Stimulated activated naive CD8-positive, alpha-beta T cell treated with anti-CD3 and anti-CD28 coated beads, Interleukin-15, amount 100 ng/mL, for 72 hours (primary cell): ENCODE data around the gene PRRT2.

ENCODE experiments used
- ATAC-seq: fragments of 150-1000 bp; cut with Tn5 transposase; 2 replicates; pipeline ENCODE4 v1.10.0; 2021; ENCODE audit warnings: mild to moderate bottlenecking, moderate library complexity
- DNase-seq, 2 donors: peaks; one replicate each; pipeline ENCODE4 v3.0.0; 2021 to 2022
- H3K27ac Mint-ChIP-seq, 2 donors: one replicate each; pipeline ENCODE4 v1.8.0; 2022; ENCODE audit warnings: mild to moderate bottlenecking in 2 of 2, mixed read lengths in 2 of 2, moderate library complexity in 2 of 2
- H3K27me3 Mint-ChIP-seq: one replicate; pipeline ENCODE4 v1.8.0; 2022; ENCODE audit warnings: mixed read lengths
- H3K4me1 Mint-ChIP-seq: one replicate; pipeline ENCODE4 v1.8.0; 2022; ENCODE audit warnings: mild to moderate bottlenecking, mixed read lengths
- H3K4me3 Mint-ChIP-seq, 2 donors: one replicate each; pipeline ENCODE4 v1.8.0; 2022; ENCODE audit warnings: mild to moderate bottlenecking in 2 of 2, mixed read lengths in 2 of 2, moderate library complexity in 1 of 2
- H3K9me3 Mint-ChIP-seq, 2 donors: one replicate each; pipeline ENCODE4 v1.8.0; 2022; ENCODE audit warnings: mixed read lengths in 2 of 2

Gene PRRT2

DNA sequence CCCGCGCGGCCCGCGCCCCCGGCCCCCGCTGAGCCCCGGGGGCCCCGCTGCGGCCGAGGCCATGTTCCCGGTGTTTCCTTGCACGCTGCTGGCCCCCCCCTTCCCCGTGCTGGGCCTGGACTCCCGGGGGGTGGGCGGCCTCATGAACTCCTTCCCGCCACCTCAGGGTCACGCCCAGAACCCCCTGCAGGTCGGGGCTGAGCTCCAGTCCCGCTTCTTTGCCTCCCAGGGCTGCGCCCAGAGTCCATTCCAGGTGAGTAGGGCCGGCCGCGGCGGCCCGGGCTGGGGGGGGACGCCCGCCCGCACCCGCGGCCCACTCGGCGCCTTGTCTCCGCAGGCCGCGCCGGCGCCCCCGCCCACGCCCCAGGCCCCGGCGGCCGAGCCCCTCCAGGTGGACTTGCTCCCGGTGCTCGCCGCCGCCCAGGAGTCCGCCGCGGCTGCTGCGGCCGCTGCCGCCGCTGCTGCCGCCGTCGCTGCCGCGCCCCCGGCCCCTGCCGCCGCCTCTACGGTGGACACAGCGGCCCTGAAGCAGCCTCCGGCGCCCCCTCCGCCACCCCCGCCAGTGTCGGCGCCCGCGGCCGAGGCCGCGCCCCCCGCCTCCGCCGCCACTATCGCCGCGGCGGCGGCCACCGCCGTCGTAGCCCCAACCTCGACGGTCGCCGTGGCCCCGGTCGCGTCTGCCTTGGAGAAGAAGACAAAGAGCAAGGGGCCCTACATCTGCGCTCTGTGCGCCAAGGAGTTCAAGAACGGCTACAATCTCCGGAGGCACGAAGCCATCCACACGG, 5.2 kb upstream of the PRRT2 start:
- ATAC-seq (no peak), DNase-seq (peak; percentile 72 to 77)
- peak overlapping the region; percentile 75 to 96 for H3K27ac Mint-ChIP-seq
- peak overlapping the region; percentile 88 to 89 for H3K4me3 Mint-ChIP-seq
- peaks cover under 1% of the 10 kb centered on the region for H3K27me3 Mint-ChIP-seq
- H3K4me1 Mint-ChIP-seq, result peaks cover 69% of the 10 kb centered on the region
- H3K9me3 Mint-ChIP-seq, result no peaks in the 10 kb centered on the region

DNA sequence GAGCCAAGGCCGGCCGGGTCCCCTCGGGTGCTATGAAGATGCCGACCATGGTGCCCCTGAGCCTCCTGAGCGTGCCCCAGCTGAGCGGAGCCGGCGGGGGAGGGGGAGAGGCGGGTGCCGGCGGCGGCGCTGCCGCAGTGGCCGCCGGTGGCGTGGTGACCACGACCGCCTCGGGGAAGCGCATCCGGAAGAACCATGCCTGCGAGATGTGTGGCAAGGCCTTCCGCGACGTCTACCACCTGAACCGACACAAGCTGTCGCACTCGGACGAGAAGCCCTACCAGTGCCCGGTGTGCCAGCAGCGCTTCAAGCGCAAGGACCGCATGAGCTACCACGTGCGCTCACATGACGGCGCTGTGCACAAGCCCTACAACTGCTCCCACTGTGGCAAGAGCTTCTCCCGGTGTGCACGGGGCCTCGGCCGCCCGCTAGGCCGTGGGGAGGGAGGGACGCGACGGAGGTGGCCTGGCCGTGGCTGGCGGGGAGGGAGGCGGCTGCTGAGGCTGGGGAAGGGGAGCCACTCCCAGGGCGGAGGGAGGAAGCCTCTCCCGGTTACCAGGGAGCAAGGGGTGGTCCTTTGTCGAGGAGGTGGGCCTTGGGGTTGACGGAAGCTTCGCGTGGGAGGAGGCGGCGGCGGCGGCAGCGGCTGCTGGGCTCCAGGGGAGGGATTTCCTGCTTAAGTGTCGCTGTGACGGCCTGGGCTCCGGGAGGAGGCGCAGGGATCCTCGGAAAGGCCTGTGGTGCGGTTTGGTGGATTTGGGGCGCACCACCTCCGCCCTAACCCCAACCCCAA, 4.4 kb upstream of the PRRT2 start:
- peaks cover 74% of the 10 kb centered on the region for H3K4me1 Mint-ChIP-seq
- peaks cover 8% of the 10 kb centered on the region for H3K27me3 Mint-ChIP-seq
- no peaks in the 10 kb centered on the region for H3K9me3 Mint-ChIP-seq
- peak overlapping the region; percentile 88 to 89 for H3K4me3 Mint-ChIP-seq
- H3K27ac Mint-ChIP-seq, result peak overlapping the region; percentile 75 to 91
- peak; percentile 92 for DNase-seq
- peak; percentile 62 for ATAC-seq

DNA sequence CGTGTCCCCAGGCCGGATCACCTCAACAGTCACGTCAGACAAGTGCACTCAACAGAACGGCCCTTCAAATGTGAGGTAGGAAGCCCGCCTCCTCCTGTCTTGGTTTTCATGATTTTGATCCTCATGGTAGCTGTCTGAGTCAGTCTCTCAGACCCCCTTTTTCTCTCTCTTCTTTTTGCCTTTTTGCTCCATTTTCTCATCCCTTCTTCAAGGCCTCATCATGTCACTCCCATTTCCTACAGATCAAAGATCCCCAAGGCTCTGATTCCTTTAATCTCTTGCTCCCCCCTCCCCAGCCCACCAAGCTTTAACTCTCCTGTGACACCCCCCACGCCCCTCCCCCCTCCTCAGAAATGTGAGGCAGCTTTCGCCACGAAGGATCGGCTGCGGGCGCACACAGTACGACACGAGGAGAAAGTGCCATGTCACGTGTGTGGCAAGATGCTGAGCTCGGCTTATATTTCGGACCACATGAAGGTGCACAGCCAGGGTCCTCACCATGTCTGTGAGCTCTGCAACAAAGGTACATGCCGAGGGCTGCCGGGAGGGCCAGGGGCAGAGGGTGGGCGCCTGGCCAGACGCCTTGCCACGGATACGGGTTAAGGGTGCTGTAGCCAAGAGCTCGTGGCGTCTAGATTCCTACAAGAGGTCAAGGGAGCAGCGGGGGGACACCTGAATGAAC, 3.6 kb upstream of the PRRT2 start:
- peak overlapping the region; percentile 75 to 91 for H3K27ac Mint-ChIP-seq
- no peaks in the 10 kb centered on the region for H3K9me3 Mint-ChIP-seq
- peaks cover 74% of the 10 kb centered on the region for H3K4me1 Mint-ChIP-seq
- peaks cover 13% of the 10 kb centered on the region for H3K27me3 Mint-ChIP-seq
- ATAC-seq (peak; percentile 32), DNase-seq (peak in 1 of 2 donors; percentile 33)
- H3K4me3 Mint-ChIP-seq, result peak overlapping the region; percentile 88 to 89

DNA sequence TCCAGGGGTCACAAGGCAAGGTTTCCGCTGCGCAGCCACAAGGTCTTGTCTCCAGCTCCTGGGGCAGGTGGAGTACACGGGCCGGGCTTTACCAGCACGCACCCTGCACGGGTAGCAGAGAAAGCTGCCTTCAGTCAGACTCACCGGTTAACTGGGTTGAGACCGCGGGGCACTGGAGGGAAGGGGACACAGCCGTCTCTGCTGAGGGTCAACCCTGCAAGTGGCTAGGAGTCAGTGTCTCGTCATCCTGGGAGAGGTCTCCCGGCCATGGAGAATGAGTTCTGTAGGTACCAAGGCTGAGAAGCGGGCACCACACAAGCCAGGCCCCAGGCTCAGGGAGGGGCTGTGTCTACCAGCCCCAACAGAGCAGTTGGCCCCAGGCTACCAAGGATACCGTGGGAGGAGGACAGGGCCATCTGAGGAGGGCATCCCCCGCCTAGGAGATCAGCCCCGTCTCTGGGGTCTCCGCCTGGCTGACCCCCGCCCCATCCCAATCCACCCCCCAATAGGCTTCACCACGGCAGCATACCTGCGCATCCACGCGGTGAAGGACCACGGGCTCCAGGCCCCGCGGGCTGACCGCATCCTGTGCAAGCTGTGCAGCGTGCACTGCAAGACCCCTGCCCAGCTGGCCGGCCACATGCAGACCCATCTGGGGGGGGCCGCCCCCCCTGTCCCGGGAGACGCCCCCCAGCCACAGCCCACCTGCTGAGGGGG, 2.8 kb upstream of the PRRT2 start:
- DNase-seq (no peak), ATAC-seq (no peak)
- Mint-ChIP-seq H3K27ac (peak overlapping the region in 1 of 2 donors; percentile 91), H3K4me1 (peaks cover 73% of the 10 kb centered on the region), H3K27me3 (peaks cover 13% of the 10 kb centered on the region), H3K4me3 (peak overlapping the region; percentile 88 to 89), H3K9me3 (no peaks in the 10 kb centered on the region)

DNA sequence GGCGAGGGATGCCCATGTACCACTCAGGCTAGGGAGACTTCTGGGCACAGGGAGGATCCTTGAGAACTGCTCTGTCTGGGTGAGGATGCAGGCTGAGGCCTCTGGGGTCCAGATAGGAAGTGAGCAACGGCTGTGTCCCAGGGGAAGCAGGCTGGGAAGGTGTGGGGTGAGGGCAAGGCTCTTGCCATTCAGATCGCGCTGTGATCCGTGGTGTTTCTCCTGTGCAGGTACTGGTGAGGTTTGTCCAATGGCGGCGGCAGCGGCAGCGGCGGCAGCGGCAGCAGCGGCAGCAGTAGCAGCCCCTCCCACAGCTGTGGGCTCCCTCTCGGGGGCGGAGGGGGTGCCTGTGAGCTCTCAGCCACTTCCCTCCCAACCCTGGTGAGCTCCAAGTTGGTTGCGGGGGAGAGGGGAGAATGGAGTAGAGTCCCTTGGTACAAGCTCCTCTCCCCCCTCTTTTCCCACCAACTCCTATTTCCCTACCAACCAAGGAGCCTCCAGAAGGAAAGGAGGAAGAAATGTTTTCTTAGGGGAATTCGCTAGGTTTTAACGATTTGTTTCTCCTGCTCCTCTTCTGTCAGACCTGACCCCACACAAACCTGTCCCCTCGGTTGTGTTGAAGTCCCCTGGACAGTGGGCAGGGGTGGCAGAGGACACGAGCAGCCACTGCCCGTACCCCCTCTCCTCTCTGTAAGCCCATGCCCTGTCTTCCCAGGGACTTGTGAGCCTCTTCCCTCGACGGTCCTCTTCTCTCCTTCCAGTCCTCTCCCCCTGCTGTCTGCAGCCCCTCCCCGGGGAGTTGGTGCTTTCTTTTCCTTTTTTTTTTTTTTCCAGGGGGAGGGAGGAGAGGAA, 1.9 kb upstream of the PRRT2 start:
- DNase-seq, result peak; percentile 59 to 62
- H3K4me1 Mint-ChIP-seq, result peaks cover 74% of the 10 kb centered on the region
- H3K9me3 Mint-ChIP-seq, result no peaks in the 10 kb centered on the region
- peak overlapping the region in 1 of 2 donors; percentile 68 for H3K27ac Mint-ChIP-seq
- ATAC-seq, result no peak
- H3K4me3 Mint-ChIP-seq, result peak overlapping the region; percentile 88 to 89
- peaks cover 13% of the 10 kb centered on the region for H3K27me3 Mint-ChIP-seq

DNA sequence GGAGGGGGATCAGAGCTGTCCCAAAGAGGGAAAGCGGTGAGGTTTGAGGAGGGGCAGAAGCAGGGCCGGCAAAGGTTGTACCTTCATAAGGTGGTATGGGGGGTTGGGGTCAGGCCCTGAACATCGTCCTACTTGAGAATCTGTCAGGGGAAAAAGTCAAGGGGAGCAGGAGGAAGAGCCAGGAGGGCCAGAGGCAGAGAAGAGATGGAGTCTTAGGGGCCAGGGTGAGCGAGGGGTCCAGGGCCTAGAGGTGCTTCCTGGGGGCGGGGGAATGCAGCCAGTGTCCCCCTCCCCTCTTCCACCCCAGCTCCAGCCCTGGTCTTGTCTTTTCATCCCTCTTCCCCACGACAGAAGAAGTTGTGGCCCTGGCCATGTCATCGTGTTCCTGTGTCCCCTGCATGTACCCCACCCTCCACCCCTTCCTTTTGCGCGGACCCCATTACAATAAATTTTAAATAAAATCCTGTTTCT, 1.3 kb upstream of the PRRT2 start:
- H3K27me3 Mint-ChIP-seq, result peaks cover 13% of the 10 kb centered on the region
- H3K4me1 Mint-ChIP-seq, result peaks cover 74% of the 10 kb centered on the region
- no peaks in the 10 kb centered on the region for H3K9me3 Mint-ChIP-seq
- ATAC-seq (no peak), DNase-seq (no peak)
- peak overlapping the region; percentile 60 to 85 for H3K27ac Mint-ChIP-seq
- H3K4me3 Mint-ChIP-seq, result peak overlapping the region; percentile 88 to 89

DNA sequence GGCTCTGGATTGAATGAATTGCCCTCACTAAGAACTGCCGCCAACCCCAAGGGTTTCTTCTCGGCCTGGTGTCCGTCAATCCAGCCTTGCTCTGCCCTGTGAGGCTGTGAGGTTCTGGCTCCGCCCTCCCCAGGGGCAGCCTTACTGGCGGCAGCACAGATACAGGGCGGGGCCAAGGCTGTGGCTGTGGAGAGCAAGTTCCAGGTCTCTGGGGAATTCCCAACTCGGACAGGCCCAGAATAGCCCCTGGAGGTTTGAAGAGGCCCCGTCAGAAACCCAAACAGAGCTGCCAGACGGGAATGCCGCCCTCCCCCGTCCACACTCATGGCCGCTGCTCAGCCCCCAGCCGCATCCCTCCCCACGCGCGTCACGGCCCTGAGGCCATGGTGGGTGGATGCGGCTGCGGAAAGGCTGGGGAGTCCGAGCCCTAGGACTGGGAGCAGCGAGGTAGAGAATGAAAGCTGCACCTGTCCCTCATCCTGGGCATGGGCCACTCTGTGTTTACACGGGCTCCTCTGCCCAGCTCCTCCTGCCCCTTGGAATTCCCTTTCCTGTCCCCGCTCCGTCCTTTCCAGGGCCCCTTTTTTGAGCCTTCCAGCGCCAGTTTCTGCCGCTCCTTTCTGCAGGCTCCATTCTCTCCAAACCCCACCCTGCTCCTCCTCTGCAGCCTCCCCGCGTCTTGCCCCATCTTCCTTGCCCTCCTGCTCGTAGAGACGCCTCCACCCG, 660 bp upstream of the PRRT2 start:
- ATAC-seq (peak; percentile 50), DNase-seq (peak; percentile 71 to 80)
- peaks cover 13% of the 10 kb centered on the region for H3K27me3 Mint-ChIP-seq
- peaks cover 74% of the 10 kb centered on the region for H3K4me1 Mint-ChIP-seq
- peak overlapping the region; percentile 88 to 89 for H3K4me3 Mint-ChIP-seq
- peak overlapping the region; percentile 13 to 91 for H3K27ac Mint-ChIP-seq
- H3K9me3 Mint-ChIP-seq, result no peaks in the 10 kb centered on the region

DNA sequence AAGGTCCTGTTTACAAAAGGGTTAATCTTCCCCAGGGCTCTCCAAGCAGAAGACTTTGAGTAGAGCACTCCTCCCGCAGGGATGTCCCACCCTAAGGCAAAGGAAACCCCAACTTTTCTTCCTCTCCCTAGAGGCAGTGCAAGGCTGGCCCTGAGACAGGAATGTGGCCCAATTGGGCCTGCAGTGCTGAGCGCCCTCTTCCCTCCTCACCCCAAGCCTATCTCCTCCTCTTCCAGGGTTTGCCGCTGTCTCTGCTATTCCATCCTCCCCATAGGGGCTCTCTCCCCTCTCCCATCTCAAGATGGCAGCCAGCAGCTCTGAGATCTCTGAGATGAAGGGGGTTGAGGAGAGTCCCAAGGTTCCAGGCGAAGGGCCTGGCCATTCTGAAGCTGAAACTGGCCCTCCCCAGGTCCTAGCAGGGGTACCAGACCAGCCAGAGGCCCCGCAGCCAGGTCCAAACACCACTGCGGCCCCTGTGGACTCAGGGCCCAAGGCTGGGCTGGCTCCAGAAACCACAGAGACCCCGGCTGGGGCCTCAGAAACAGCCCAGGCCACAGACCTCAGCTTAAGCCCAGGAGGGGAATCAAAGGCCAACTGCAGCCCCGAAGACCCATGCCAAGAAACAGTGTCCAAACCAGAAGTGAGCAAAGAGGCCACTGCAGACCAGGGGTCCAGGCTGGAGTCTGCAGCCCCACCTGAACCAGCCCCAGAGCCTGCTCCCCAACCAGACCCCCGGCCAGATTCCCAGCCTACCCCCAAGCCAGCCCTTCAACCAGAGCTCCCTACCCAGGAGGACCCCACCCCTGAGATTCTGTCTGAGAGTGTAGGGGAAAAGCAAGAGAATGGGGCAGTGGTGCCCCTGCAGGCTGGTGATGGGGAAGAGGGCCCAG, 1.0 kb downstream of the PRRT2 start:
- Mint-ChIP-seq H3K9me3 (no peaks in the 10 kb centered on the region), H3K27ac (no peak overlapping the region), H3K4me1 (peaks cover 86% of the 10 kb centered on the region), H3K4me3 (peak overlapping the region; percentile 88 to 89), H3K27me3 (peaks cover 13% of the 10 kb centered on the region)
- ATAC-seq (no peak), DNase-seq (no peak)

DNA sequence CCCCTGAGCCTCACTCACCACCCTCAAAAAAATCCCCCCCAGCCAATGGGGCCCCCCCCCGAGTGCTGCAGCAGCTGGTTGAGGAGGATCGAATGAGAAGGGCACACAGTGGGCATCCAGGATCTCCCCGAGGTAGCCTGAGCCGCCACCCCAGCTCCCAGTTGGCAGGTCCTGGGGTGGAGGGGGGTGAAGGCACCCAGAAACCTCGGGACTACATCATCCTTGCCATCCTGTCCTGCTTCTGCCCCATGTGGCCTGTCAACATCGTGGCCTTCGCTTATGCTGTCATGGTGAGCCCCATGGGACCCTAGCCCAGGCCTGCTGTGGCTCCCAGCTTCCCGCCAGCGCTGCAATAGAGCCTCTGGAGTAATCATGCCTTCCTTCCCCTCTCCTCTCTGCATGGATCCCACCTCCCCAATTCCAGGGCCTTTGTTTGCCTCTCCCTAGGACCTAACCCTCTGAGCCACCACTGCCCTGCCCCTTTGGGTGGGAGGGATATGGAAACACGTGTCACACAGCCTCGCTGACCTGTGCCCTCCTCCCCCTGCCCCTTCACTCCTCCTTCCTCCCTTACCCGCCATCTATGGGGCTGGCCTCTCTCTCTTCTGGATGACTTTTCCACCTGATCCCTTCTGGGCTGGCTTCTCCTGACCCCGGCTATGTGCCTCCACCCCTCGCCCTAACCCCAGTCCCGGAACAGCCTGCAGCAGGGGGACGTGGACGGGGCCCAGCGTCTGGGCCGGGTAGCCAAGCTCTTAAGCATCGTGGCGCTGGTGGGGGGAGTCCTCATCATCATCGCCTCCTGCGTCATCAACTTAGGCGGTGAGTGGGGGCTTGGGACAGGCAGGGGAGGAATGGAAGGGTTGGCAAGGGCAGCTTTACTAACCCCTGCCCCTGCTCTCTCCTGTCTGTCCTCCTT, 1.9 kb downstream of the PRRT2 start:
- H3K4me1 Mint-ChIP-seq, result peaks cover 86% of the 10 kb centered on the region
- peak overlapping the region in 1 of 2 donors; percentile 11 for H3K4me3 Mint-ChIP-seq
- no peak for DNase-seq
- no peaks in the 10 kb centered on the region for H3K9me3 Mint-ChIP-seq
- H3K27ac Mint-ChIP-seq, result no peak overlapping the region
- H3K27me3 Mint-ChIP-seq, result peaks cover 13% of the 10 kb centered on the region
- ATAC-seq, result no peak

DNA sequence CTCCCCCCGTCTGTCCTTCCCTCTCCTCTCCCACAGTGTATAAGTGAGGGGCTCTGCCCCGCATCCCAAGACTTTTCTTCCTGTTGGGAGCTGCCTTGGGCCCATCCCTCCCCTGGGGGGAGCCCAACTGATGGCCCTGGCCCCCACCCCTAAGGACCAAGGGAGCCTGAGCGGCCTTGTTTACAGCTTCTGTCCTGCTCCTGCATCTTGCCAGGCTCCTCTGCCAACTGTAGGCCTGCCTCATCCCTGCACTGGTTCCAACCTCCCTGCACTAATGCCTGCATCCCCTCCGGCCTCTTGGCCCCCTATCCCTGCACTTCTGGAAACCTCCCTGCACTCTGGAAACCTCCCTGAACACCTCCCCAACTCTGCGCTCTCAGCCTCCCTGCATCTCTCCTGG, 2.6 kb downstream of the PRRT2 start:
- DNase-seq (no peak), ATAC-seq (no peak)
- Mint-ChIP-seq H3K9me3 (no peaks in the 10 kb centered on the region), H3K4me1 (peaks cover 88% of the 10 kb centered on the region), H3K27ac (peak overlapping the region in 1 of 2 donors; percentile 65), H3K27me3 (peaks cover 13% of the 10 kb centered on the region), H3K4me3 (peak overlapping the region; percentile 92)

DNA sequence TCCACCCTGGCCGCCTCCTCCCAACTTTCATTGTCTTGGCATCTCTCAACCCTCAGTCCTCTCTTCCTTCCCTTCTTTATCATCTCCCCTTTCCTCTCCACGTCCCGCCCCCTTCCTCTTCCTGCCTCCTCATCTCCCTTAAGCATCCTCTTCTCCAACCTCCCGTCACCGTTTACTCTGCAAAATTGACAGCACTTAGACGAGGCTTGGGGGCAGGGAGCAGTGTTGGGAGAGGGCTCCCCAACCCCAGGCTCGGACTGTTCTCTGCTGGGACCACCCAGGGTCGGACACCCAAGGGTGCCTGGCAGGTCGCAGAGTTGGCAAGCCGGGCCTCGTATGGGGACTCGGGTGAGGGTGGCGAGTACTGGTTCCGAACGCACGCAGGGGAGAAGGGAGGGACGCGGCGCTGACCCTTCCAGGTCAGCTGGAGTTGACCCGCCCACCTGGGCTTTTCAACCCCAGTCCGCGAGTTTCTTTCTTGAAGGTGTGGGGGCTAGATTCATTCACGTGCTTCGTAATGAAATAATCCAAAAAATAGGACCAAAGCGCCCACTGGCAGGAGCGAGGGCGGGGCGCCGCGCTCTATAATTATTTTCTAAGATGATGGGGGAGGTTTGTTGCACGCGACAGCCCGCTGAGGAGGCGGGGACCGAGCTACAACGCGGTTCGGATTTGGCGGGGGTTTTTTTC, 3.2 kb downstream of the PRRT2 start:
- Mint-ChIP-seq H3K4me3 (peak overlapping the region; percentile 92), H3K4me1 (peaks cover 88% of the 10 kb centered on the region), H3K9me3 (no peaks in the 10 kb centered on the region), H3K27ac (peak overlapping the region; percentile 94 to 98), H3K27me3 (peaks cover 13% of the 10 kb centered on the region)
- DNase-seq, result no peak
- no peak for ATAC-seq
